HL-60 (cell line): ENCODE data around the gene MYOF.

ENCODE experiments used
- POLR2AphosphoS5 ChIP-seq: IDR thresholded peaks from 2 replicates; pipeline ENCODE4 v1.6.1; 2012; ENCODE audit warnings: low read depth
- SPI1 ChIP-seq: IDR thresholded peaks from 2 replicates; pipeline ENCODE4 v1.6.1; 2012; ENCODE audit warnings: low read depth, mild to moderate bottlenecking, borderline replicate concordance
- TF ChIP-seq, protein P1 (sequence below): IDR thresholded peaks from one replicate; pipeline ENCODE4 v1.5.1; 2011; ENCODE audit warnings: low read length, control low read depth, inconsistent platforms; ENCODE audit not compliant: insufficient read depth

DNA sequence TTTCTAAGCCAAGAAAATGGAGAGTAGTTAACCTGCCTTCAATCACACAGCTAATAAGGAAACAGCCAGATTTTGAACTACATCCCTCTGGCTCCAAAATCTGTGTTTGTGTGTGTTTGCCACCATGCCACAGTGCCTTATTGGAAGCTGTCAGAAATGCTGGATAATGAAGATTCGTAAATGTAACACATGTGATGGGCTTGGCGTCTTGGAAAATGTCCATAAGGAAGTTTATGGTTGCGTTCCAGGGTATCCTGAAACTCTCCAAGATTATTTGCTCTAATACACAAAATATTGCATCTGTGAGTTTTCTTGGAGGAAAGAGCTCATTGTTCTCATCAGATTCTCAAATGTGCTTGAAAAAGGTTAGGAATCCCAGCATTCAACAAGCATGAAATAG lies 22.7 kb downstream of the MYOF start:
- TF ChIP-seq, protein P1, sequence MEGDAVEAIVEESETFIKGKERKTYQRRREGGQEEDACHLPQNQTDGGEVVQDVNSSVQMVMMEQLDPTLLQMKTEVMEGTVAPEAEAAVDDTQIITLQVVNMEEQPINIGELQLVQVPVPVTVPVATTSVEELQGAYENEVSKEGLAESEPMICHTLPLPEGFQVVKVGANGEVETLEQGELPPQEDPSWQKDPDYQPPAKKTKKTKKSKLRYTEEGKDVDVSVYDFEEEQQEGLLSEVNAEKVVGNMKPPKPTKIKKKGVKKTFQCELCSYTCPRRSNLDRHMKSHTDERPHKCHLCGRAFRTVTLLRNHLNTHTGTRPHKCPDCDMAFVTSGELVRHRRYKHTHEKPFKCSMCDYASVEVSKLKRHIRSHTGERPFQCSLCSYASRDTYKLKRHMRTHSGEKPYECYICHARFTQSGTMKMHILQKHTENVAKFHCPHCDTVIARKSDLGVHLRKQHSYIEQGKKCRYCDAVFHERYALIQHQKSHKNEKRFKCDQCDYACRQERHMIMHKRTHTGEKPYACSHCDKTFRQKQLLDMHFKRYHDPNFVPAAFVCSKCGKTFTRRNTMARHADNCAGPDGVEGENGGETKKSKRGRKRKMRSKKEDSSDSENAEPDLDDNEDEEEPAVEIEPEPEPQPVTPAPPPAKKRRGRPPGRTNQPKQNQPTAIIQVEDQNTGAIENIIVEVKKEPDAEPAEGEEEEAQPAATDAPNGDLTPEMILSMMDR = no peak
- TF ChIP-seq SPI1 = no peak
- TF ChIP-seq POLR2AphosphoS5 = no peak
